Transverse colon (tissue), 4 donors: ENCODE results near the gene FH. TPM values are rescaled to one million over a fixed set of nuclear protein-coding genes. Genes with fewer than 3 reads are reported as not detected.

Source experiments
- DNase-seq: peaks from one replicate; pipeline ENCODE4 v3.0.0-alpha.2; 2019
- H3K27ac ChIP-seq, 4 donors: fragments of 200-600 bp; sonication (generic); 2 replicates each; pipeline ENCODE4 v1.5.1; 2016 to 2018; ENCODE audit warnings: inconsistent platforms in 4 of 4
- H3K27me3 ChIP-seq: fragments of 200-600 bp; sonication (generic); 2 replicates; pipeline ENCODE4 v1.5.1; 2017; ENCODE audit warnings: inconsistent platforms
- H3K36me3 ChIP-seq, 4 donors: fragments of 200-600 bp; sonication (generic); 2 replicates each; pipeline ENCODE4 v1.5.1; 2017 to 2019; ENCODE audit warnings: inconsistent platforms in 4 of 4
- H3K4me1 ChIP-seq, 4 donors: fragments of 200-600 bp; sonication (generic); 2 replicates each; pipeline ENCODE4 v1.5.1; 2017 to 2020; ENCODE audit warnings: inconsistent platforms in 4 of 4
- H3K4me3 ChIP-seq, 4 donors: fragments of 200-600 bp; sonication (generic); 1 replicate in 1 of 4; 2 replicates in 3 of 4; pipeline versions ENCODE4 v1.5.1 to v1.6.1; 2017 to 2019; ENCODE audit warnings: inconsistent platforms in 4 of 4
- H3K9me3 ChIP-seq, 2 donors: fragments of 200-600 bp; sonication (generic); 2 replicates each; pipeline ENCODE4 v1.5.1; 2017 to 2019; ENCODE audit warnings: inconsistent platforms in 2 of 2
- CTCF ChIP-seq, 5 experiments: fragments of 200-600 bp in 3 of 5; fragments of 450-650 bp in 2 of 5; sonication (generic) in 3 of 5; IDR thresholded peaks; 1 replicate in 2 of 5; 2 replicates in 3 of 5; pipeline ENCODE4 v1.5.1; 2016 to 2017; ENCODE audit warnings: antibody characterized with exemption in 5 of 5, inconsistent platforms in 3 of 5, mild to moderate bottlenecking in 2 of 5, moderate library complexity in 1 of 5
- EP300 ChIP-seq: sonication (generic); formaldehyde crosslinking; IDR thresholded peaks from one replicate; pipeline ENCODE4 v1.6.1; 2017; ENCODE audit warnings: antibody characterized with exemption, low read depth
- POLR2A ChIP-seq: fragments of 450-650 bp; IDR thresholded peaks from one replicate; pipeline ENCODE4 v1.6.1; 2016; ENCODE audit warnings: antibody characterized with exemption, mild to moderate bottlenecking, moderate library complexity
- POLR2AphosphoS5 ChIP-seq, 3 donors: sonication (generic); formaldehyde crosslinking; IDR thresholded peaks; one replicate each; pipeline ENCODE4 v1.6.1; 2016; ENCODE audit warnings: antibody characterized with exemption in 3 of 3
- WGBS, 2 donors: methylation state at CpG; one replicate each; pipeline ENCODE4 v1.1.5; 2018; ENCODE audit warnings: low coverage in 1 of 2; 5-methylcytosine and 5-hydroxymethylcytosine counted together
- in situ Hi-C, 4 donors: fragments of 200-750 bp; cut with MboI; loops; one replicate each; pipeline versions ENCODE4 v1.15.0 to v1.15.1; 2017; ENCODE audit warnings: low sequenced_read_pairs in 3 of 4, low pct_ligation_motif_present in 1 of 4, low pct_unique_long_range_greater_than_20kb in 1 of 4
- intact Hi-C: fragments of 100-400 bp; cut with DNase I; formaldehyde crosslinking; loops from one replicate; pipeline ENCODE4 v1.15.1; 2023; ENCODE audit warnings: low total_unique reads
- total RNA-seq, 4 donors: library from RNA; depleted of rRNA; stranded (reverse); fragments of >200 nt; gene quantifications; one replicate each; pipeline ENCODE4 v1.1.0, GENCODE V29; 2016

The FH gene
- total RNA-seq, 4 donors from 2014 or later, result 21.7 to 83.8 (median 42.0) TPM

GRCh38 chr1:241557031-241557430 lies 37.5 kb upstream of the FH start:
- Histone ChIP-seq H3K9me3 (no peaks in the 10 kb centered on the region), H3K27me3 (no peaks in the 10 kb centered on the region), H3K4me1 (no peaks in the 10 kb centered on the region), H3K4me3 (no peak overlapping the region), H3K27ac (no peak overlapping the region), H3K36me3 (no peaks in the 10 kb centered on the region)
- DNase-seq, result no peak
- intact Hi-C loops (no loop called here), in situ Hi-C loops (no loop called here)
- TF ChIP-seq CTCF (IDR thresholded peaks at IDR 0.05) (no peak), POLR2A (no peak), POLR2AphosphoS5 (IDR thresholded peaks at IDR 0.05) (no peak), EP300 (no peak)
- WGBS, 2 donors, result 84 to 87% methylated on average over 5 of the region's 5 CpGs

- no peaks in the 10 kb centered on the region for H3K36me3 ChIP-seq
- in situ Hi-C loops, result no loop called here
- DNase-seq, result no peak
- WGBS, 2 donors, result 52 to 69% methylated on average over 3 of the region's 3 CpGs
- no peaks in the 10 kb centered on the region for H3K9me3 ChIP-seq
- intact Hi-C loops, result no loop called here
- no peak overlapping the region for H3K27ac ChIP-seq
- no peaks in the 10 kb centered on the region for H3K4me1 ChIP-seq
- no peaks in the 10 kb centered on the region for H3K27me3 ChIP-seq
- TF ChIP-seq POLR2A (no peak), POLR2AphosphoS5 (IDR thresholded peaks at IDR 0.05) (no peak), CTCF (IDR thresholded peaks at IDR 0.05) (no peak), EP300 (no peak)
- no peak overlapping the region for H3K4me3 ChIP-seq
Observed at GRCh38 chr1:241555526-241555925, 36.0 kb upstream of the FH start.

- no peak for TF ChIP-seq POLR2A
- no peak for TF ChIP-seq EP300
- no peak for TF ChIP-seq CTCF (IDR thresholded peaks at IDR 0.05)
- TF ChIP-seq POLR2AphosphoS5 (IDR thresholded peaks at IDR 0.05), result no peak
Observed at GRCh38 chr1:241553886-241554592, 34.5 kb upstream of the FH start.

GRCh38 chr1:241551759-241552638 lies 32.4 kb upstream of the FH start:
- no peaks in the 10 kb centered on the region for H3K4me1 ChIP-seq
- H3K27ac ChIP-seq, result peak overlapping the region in 3 of 4 donors; percentile 13 to 50 (median 31)
- intact Hi-C loops, result no loop called here
- TF ChIP-seq EP300 (no peak), POLR2A (peak; percentile 39)
- no peaks in the 10 kb centered on the region for H3K36me3 ChIP-seq
- in situ Hi-C loops, result no loop called here
- H3K9me3 ChIP-seq, result no peaks in the 10 kb centered on the region
- DNase-seq, result peak; percentile 34
- WGBS, 2 donors, result 72 to 74% methylated on average over 11 to 22 of the region's 22 CpGs
- H3K27me3 ChIP-seq, result no peaks in the 10 kb centered on the region
- H3K4me3 ChIP-seq, result no peak overlapping the region

More at GRCh38 chr1:241553886-241554592, 34.5 kb upstream of the FH start:
- Histone ChIP-seq H3K4me3 (no peak overlapping the region), H3K27ac (no peak overlapping the region), H3K9me3 (no peaks in the 10 kb centered on the region), H3K4me1 (no peaks in the 10 kb centered on the region), H3K36me3 (no peaks in the 10 kb centered on the region), H3K27me3 (no peaks in the 10 kb centered on the region)
- WGBS, 2 donors, result 86 to 89% methylated on average over 1 to 7 of the region's 7 CpGs
- intact Hi-C loops (no loop called here), in situ Hi-C loops (no loop called here)
- DNase-seq, result no peak
